Astrocyte (in vitro differentiated cells and primary cell): ENCODE results near the gene UBR4.

Experiments used
- EZH2 ChIP-seq: IDR thresholded peaks from 2 replicates; pipeline ENCODE4 v1.6.1; 2012; ENCODE audit warnings: mild to moderate bottlenecking, low read length, inconsistent platforms; ENCODE audit not compliant: insufficient read depth
- TF ChIP-seq, protein P1 (sequence below): IDR thresholded peaks from 2 replicates; pipeline ENCODE4 v1.5.1; 2011; ENCODE audit warnings: low read depth, mild to moderate bottlenecking, inconsistent platforms, low read length, moderate library complexity; ENCODE audit not compliant: insufficient read depth

DNA sequence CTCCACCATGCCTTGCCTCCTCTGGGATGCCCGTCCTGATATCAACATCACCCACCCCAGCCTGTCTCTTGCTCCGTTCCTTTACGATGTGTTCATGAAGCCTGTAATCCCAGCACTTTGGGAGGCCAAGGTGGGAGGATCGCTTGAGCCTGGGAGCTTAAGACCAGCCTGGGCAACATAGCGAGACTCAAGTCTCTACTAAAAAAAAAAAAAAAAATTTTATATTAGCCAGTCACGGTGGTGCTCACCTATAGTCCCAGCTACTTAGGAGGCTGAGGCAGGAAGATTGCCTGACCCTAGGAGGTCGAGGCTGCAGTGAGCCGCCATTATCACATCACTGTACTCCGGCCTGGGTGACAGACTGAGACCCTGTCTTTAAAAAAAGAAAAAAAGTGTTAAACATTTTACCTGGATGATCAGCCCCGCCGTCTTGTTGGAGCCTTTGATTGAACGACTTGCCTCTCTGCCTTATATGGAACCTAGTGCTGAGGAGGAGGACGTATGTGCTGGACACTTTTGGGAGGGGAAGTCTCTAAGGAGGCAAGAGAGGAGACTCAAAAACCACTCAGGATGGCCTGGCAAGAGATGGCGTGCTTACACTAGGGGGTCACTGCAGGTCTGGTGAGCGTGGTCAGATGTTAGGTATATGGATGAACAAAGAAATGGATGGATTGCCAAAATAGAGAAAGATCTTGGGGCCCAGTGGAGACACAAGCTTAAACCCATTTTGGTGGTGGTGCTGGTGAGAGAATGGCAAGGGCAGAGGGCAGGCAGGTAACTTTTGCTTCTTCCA is 173.1 kb downstream of the UBR4 start:
- TF ChIP-seq, protein P1, sequence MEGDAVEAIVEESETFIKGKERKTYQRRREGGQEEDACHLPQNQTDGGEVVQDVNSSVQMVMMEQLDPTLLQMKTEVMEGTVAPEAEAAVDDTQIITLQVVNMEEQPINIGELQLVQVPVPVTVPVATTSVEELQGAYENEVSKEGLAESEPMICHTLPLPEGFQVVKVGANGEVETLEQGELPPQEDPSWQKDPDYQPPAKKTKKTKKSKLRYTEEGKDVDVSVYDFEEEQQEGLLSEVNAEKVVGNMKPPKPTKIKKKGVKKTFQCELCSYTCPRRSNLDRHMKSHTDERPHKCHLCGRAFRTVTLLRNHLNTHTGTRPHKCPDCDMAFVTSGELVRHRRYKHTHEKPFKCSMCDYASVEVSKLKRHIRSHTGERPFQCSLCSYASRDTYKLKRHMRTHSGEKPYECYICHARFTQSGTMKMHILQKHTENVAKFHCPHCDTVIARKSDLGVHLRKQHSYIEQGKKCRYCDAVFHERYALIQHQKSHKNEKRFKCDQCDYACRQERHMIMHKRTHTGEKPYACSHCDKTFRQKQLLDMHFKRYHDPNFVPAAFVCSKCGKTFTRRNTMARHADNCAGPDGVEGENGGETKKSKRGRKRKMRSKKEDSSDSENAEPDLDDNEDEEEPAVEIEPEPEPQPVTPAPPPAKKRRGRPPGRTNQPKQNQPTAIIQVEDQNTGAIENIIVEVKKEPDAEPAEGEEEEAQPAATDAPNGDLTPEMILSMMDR, result no peak
- no peak for TF ChIP-seq EZH2
